IPS DF 4.7 (cell line): ENCODE results near the gene INTS3.
"Not testable (repeated sequence)": the region's sequence is repeated elsewhere in the genome, so short reads cannot be mapped to it uniquely, and the experiment has no call there.

Source experiments
- DNase-seq: peaks from one replicate; pipeline ENCODE4 v3.0.0-alpha.2; 2013; ENCODE audit warnings: low spot score; ENCODE audit errors: extremely low read depth

The INTS3 gene

DNA sequence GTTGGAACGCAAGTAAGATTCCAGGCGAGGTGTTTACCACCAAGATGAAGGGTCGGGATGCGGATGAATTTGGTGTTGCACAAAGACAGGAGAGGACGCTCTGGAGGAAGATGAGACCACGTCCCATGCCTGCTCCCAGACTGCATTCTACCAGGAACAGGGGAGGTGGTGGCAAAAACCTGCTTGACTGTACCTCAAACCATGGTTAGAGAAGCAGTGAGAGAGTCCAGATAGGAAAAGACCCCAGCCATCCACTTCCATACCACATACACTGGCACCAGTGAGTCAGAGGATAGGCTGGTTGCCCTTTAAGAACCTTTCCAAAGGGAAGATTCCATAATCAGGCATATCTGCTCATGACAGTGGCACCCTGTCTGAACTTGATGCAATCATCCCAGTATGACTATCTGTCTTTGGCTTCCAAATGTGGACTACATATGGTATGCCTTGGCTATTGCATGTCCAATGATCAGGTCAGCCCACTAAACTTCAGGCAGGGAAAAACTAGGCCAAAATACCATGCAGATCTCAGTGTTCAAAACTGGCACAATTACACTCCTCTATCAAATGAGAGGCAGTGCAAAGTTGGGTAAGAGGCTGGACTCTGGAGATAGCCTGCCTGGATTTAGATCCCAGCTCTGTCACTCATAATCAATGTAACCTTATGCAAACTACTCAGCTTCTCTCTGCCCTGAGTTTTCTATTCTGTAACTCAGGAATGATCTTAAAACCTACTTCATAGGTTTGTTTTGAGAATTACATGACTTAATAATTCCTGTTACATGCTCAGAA is 28.7 kb upstream of the INTS3 start:
- no peak for DNase-seq

DNA sequence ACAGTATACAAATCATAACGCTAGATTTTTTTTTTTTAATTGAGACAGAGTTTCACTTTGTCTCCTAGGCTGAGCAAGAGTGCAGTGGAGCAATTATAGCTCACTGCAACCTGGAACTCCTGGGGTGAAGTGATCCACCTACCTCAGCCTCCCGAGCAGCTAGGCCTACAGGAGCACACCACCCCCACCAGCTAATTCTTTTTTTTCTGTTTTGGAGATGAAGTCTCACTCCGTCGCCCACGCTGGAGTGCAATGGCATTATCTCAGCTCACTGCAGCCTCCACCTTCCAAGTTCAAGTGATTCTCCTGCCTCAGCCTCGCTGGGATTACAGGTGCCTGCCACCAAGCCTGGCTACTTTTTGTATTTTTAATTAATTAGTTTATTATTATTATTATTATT is 28.1 kb upstream of the INTS3 start:
- DNase-seq = no peak

DNA sequence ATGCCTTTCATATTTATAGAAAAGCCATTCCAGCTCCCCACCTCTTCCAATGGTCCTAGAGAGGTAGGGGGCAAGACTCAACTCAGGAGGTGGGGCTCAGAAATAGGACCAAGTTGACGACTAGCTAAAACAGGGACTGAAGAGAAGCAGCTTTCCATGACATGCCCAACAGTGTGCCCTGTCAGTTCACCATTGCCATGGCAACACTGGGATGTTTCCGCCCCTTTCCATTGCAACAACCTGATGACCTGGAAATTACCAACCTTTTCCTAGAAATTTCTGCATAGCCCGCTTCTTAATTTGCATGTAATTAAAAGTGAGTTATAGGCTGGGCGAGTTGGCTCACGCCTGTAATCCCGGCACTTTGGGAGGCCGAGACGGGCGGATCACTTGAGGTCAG is 22.4 kb upstream of the INTS3 start:
- DNase-seq = no peak

DNA sequence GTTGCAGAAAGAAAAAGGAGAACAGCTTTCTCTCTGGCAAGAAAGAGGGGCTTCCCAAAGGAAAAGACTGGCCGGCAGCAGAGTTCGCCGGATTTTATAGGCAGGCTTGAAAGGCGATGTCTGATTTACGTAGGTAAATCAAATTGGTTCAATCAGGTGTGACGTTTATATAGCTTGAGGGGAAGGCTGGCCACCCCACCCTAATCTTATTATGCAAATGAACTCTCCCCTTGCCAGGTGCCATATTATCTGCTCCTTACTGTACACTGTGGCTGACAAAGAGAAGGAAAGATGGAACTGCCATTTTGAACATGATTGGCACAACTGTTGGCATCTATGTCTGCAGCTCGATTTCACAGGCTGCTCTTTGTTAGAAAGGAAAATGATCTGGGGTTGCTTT is 16.8 kb upstream of the INTS3 start:
- DNase-seq = no peak

DNA sequence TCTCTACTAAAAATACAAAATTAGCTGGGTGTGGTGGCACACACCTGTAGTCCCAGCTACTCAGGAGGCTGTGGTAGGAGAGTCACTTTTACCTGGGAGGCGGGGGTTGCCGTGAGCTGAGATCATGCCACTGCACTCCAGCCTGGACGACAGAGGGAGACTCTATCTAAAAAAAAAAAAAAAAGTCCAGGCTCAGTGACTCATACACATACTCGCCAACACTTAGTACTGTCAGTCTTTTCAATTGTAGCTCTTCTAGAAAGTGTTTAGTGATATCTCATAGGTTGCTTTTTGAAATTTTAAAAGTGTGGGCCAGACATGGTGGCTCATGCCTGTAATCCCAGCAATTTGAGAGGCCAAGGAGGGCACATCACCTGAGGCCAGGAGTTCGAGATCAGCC is 11.6 kb upstream of the INTS3 start:
- DNase-seq = not testable (repeated sequence)

DNA sequence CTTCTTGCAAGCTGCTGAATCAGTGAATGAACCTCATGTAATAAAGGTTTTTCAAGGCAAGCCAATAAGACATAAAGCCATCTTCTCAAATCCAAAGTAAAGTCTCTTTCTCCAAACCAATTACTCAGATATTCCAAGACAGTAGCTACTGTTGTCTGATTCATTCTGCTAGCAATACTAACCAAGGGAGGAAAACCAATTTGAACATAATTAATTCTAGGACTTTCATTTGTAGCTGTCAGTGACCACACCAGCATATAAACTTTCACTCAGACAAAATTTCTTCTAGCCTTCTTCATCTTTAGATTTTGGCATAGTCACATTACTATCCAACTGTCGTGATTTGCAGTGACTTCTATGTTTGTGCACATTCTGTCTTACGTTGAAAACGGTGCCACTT is 10.5 kb upstream of the INTS3 start:
- DNase-seq = no peak

DNA sequence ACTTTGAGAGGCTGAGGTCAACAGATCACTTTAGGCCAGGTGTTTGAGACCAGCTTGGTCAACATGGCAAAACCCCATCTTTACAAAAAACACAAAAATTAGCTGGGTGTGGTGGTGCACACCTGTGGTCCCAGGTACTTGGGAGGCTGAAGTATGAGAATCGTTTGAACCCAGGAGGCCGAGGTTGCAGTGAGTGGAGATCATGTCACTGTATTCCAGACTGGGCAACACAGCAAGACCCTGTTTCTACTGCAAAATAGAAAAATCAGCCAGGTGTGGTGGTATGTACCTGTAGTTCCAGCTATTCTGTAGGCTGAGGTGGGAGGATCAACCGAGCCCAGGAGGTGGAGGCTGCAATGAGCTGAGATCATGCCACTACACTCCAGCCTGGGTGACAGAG is 4.2 kb upstream of the INTS3 start:
- DNase-seq = no peak

DNA sequence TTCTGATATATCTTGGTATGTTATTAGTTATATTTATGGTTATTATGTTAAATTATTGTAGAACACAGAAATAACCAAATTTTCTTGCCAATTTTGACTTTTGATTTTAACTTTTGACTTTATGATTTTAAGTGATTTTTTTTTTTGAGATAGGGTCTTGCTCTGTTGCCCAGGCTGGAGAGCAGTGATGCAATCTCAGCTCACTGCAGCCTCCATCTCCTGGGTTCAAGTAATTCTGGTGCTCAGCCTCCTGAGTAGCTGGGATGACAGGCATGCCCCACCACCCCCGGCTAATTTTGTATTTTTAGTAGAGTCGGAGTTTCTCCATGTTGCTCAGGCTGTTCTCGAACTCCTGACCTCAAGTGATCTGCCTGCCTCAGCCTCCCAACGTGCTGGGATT is 3.2 kb upstream of the INTS3 start:
- not testable (repeated sequence) for DNase-seq

DNA sequence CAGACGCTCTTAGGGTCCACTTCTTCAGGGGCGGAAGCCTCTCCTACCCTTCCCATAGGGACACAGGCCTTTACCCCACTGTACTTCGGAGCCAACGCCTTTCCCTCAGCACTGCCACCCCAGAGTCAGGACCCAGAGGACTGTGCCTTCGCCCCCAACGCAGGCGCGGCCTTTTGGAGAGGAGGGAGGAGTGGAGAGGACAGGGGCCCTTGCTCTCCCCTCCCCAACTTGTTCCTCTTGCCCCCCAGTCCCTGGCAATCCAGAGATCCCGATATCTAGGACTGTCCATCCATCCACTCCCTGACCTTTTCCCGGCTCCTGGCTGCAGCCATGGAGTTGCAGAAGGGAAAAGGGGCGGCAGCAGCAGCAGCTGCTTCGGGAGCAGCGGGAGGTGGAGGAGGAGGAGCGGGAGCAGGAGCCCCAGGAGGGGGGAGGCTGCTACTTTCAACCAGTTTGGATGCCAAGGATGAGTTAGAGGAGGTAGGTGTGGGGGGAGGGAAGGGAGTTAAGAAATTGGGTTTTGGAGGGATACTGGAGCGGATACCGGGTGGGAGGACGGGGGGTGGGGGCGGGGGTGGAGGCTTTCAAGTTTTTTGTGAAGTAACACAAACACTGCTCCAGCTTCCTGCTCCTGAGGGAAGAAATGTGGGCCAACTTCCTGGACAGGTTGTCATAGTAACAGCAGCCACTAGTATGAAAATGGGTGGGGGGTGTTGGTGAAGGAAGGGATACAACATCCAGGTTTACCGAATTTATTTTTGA is 636 bp downstream of the INTS3 start:
- no peak for DNase-seq

DNA sequence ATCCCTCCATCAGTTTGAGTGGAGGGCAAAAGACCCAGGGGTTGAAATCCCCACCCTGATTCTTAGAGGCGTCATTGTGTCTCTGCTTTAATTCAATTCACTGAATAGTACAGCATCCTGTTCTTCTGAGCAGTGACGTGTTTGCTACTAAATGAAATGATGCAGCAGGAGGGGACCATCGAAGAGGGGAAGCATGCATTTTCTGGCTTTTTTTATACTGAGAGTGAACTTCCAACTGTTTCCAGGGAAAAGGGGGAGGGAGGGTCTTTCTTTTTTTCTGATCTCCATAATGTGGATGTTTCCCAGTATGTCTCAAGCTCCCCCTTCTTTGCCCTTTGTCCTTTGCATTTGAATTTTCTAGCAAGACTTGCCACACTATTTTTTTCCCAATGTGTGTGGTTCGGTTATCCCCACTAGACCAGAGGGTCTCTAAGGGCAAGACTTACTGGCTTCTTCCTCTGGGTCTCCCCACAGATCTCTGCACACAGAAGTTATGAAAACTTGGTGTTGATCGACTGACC is 2.7 kb downstream of the INTS3 start:
- DNase-seq = no peak

DNA sequence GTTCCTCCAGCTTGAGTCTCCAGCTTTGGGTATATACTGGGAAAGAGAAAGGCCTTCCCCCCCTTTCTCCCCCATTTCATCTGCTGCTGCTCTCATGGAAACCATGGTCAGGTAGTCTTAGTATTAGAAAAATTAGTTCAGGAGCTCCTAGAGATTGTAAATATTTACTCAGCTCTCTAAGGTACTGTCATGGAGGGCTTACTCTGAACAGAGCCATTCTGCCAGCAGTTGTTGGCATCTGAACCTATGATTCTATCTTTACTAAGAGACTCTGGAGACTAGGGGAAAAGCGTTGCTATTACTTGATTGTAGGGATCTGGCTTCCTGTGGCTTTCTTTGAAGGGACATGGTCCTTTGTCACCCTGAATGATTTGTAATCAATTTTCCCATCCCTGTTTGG is 6.1 kb downstream of the INTS3 start:
- no peak for DNase-seq

DNA sequence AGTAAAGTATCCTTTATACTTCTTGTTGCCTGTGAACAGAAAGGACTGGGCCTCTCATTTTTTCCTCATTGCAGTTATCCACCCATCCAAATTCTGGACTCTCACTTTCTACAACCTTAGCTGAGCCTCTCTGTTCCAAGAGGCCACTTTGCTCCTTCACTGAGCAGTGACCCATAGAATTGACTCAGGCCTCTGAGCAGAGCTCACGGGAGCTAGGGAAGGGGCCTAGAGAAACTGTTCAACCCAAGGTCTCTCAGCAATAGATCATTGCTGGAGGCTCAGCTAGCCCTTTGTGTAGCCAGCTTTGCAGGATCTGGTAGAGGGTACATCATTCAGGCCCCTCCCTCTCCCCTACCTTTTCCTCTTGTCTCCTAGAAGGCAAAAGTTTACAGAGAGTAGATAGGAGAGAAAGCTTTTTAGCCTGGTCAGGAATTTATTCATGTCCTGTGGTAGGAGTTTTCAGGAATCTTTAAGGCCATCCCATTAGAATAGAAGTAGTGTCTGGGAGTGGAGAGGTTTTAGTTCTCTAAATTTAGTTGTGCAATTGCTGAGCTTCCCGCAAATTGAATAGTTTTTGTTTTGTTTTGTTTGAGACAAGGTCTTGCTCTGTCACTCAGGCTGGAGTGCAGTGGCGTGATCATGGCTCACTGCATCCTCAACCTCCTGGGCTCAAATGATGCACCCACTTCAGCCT is 6.7 kb downstream of the INTS3 start:
- no peak for DNase-seq

DNA sequence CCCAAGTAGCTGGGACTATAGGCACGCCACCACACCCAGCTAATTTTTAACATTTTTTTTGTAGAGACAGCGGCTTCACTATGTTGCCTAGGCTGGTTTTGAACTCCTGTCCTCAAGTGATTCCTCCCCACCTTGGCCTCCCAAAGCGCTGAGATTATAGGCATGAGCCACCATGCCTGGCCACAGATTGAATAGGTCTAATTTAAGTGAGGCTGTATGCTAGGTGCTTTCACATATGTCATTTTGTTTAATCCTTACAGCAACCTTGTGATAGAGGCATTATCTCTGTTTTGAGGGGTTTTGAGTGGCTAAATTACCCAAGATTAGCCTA is 7.2 kb downstream of the INTS3 start:
- DNase-seq = no peak

DNA sequence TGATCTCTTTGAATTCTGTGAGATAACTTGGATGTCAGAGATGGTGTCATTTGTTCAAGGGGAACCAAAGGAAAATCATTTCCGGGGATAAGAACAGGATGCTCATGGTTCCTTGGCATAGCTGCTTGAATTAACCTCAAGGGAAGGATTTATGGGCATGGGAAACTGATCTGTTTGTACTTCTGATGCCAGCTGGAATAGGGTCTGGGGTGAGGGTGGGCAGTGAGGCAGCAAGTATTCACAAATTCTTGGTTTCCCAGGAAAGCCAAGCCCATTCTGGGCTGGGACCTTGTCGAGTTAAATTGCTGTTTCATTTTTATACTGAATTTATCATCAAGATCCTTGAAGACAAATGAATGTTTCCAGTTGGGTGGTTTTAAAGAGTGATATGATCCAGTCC is 14.1 kb downstream of the INTS3 start:
- no peak for DNase-seq

DNA sequence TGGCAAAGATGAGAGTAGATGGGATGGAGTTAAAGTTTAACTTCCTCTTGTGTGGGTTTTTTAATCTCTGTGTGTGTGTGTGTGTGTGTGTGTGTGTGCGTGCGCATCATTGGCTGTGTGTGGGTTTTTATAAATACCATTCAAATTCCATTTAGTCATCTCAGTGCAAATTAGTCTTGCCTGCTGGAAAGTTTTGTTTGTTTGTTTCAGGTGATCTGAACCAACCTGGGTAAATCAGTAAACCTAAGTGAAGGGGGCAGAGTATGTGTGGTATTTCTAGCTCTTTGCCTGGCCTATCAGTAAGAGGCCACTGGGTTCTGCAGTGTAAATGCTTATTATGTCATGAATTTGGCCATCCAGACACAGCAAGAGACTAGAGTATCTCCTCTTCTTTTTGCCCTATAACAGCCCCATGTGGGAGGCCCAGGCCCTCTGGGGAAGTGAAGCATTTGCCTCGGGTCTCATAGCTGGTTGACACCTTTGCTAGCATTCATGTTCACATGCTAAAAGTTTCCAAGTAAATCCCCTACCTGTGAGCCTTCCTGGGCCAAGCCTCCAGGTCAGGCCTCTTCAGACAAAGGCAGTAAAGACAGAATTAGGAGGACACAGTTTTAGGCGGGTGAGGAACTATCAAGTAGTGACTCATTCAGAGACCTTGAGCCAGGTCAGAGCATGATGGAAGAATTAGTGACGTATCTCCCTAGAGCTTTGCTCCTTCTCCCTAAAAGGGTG is 14.7 kb downstream of the INTS3 start:
- no peak for DNase-seq

DNA sequence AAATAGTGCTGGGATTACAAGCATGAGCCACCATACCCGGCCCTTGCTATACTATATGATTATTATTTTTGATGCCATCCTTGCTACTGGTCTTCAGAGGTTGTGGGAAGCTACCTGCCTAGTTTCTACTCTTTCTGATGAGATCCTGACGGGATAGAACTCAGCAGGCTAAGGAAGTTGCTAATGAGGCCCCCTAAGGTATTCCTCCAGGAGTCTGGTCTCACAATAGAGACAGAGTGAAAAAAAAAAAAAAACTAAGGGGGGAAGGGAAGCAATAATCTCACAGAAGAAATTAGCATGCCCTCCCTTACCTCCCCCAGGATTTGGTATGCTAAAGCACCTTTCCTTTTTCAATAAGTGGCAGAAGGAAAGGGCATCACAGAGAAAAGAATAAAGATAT is 17.6 kb downstream of the INTS3 start:
- peak; percentile 84 for DNase-seq

DNA sequence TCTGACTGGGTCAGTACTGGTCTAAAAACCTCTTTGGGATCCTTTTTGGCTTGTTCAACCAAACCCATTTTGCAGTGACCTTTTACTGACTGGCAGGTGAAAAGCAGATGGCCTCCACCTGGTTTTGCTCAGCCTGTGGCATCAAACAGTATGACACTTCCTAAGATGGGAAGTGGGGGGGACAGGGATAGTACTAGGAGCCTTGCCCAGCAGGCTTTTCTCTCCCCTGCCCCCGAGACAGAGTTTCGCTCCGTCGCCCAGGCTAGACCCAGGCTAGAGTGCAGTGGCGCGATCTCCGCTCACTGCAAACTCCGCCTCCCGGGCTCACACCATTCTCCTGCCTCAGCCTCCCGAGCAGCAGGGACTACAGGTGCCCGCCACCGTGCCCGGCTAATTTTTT is 18.3 kb downstream of the INTS3 start:
- no peak for DNase-seq

DNA sequence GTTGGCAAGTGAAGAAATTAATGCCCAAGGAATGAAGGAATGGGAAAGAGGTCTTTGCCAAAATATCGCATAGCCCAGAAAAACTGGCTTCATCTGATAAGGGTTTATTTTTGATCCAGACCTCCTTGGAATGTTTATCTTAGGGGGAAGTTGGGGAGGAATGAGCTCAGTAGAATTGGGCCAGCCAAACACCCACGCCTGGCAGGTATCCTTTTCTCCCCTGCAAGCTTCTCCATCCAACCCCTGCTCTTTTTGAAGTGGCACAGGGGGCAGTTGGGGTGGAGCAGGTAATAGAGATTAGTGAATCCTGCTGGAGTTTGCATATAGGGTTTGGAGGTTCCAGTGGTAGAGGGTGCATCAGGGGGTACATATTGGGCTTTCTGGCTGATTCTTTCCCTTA is 21.1 kb downstream of the INTS3 start:
- DNase-seq = no peak

DNA sequence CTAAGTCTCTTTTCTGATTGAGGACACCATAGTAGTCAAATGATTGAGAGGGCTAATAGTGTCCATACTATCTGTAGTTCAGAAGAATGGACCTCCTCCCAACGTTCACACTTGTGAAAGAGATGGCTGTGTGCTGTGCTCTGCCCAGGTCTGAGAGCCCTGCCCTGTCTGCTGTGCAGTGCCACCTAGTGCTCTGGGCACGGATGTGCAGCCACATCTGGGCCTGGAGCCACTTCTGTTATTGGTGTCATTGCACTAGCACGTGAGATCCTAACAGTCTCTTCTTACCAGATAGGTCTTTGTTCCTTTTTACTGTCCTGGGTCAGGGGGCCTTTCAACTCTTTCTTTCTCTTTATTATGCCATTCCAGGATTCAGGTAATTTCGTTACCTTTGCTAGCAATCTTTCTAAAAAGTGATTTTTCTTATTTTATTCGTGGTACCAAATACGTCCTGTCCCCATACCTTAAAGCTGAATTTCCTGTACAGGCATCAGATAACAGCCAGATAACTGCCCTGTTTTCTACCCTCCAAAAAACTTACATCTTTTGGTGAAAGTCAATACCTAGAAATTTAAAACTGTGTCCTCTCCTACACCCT is 21.7 kb downstream of the INTS3 start:
- DNase-seq = no peak

DNA sequence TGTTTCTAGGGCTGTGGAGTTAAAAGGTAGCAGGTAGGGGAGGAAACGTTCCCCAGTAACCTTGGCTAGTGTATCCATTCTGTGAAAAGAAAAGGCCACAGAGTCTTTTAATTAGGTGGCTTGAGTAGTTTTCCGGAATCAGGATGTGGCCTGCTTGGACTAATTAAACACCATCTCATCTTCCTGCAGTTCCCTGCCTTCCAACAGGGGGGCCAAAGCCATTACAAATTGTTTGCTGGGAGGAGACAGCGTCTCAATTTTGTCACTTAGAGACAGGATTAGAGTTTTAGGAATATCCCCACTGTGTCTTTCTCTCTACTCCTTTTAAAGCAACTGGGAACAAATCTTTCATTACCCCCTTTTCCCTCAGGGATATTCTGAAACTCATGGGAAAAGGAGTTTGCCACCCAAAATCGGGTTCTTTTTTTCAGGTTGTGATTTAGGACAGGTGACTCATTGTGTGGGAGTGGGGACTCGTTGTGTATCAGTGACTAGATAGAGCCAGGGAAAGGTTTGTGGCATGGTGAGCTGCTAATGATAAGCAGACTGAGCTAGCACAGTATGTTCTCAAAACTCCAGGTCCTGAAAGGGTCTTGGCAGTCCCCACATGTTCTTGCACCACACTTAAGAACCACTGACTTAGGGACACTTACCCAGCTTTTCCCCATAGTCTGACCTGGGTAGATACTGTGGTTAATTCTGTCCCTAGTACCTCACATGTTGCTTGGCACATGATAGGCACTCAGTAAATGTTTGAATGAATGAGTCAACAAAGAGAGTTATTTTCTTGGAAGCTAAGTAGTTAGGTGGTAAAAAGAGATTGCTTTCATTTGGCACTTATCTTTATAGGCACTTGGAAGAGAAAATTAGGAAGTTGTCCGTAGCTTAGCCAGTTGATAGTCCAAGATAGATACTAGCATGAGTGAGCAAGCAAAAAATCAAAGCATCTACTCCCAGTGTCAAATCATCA is 22.5 kb downstream of the INTS3 start:
- no peak for DNase-seq
